Esophagus squamous epithelium (tissue), 5 donors: ENCODE measurements around the gene FIS1. TPM values are rescaled to one million over a fixed set of nuclear protein-coding genes. Genes with fewer than 3 reads are reported as not detected.
"Not testable (repeated sequence)": the region's sequence is repeated elsewhere in the genome, so short reads cannot be mapped to it uniquely, and the experiment has no call there.

ENCODE experiments used
- DNase-seq: peaks from one replicate; lab custom pipeline; 2025; lab: John Stamatoyannopoulos, UW
- H3K27ac ChIP-seq, 4 donors: fragments of 200-600 bp; sonication (generic); one replicate each; pipeline ENCODE4 v1.5.1; 2016 to 2019; ENCODE audit warnings: mild to moderate bottlenecking in 1 of 4
- H3K27me3 ChIP-seq, 4 donors: fragments of 200-600 bp; sonication (generic); 1 replicate in 3 of 4; 2 replicates in 1 of 4; pipeline versions ENCODE4 v1.5.1 to v1.6.0; 2017 to 2021; ENCODE audit warnings: antibody characterized with exemption in 1 of 4
- H3K36me3 ChIP-seq, 3 donors: fragments of 200-600 bp; sonication (generic); one replicate each; pipeline ENCODE4 v1.5.1; 2016 to 2019
- H3K4me1 ChIP-seq, 3 donors: fragments of 200-600 bp; sonication (generic); one replicate each; pipeline ENCODE4 v1.5.1; 2017 to 2019
- H3K4me3 ChIP-seq, 4 donors: fragments of 200-600 bp; sonication (generic); 1 replicate in 3 of 4; 2 replicates in 1 of 4; pipeline ENCODE4 v1.5.1; 2016 to 2019; ENCODE audit warnings: mild to moderate bottlenecking in 2 of 4, moderate library complexity in 1 of 4
- H3K9me3 ChIP-seq, 3 donors: fragments of 200-600 bp; sonication (generic); one replicate each; pipeline ENCODE4 v1.5.1; 2016 to 2019
- POLR2A ChIP-seq, 4 donors: fragments of 450-650 bp; IDR thresholded peaks; one replicate each; pipeline ENCODE4 v1.6.1; 2017; ENCODE audit warnings: antibody characterized with exemption in 4 of 4, mild to moderate bottlenecking in 4 of 4, moderate library complexity in 3 of 4
- WGBS, 2 donors: methylation state at CpG; one replicate each; pipeline ENCODE4 v1.1.5; 2018; 5-methylcytosine and 5-hydroxymethylcytosine counted together
- intact Hi-C: fragments of 100-400 bp; cut with DNase I; formaldehyde crosslinking; loops from one replicate; pipeline ENCODE4 v1.15.0; 2022
- total RNA-seq, 4 donors: library from RNA; depleted of rRNA; stranded (reverse); fragments of >200 nt; gene quantifications; one replicate each; pipeline ENCODE4 v1.1.0, GENCODE V29; 2016
- TF ChIP-seq, protein P1 (sequence below), 6 experiments: fragments of 450-650 bp in 4 of 6; fragments of 200-600 bp in 2 of 6; sonication (generic) in 2 of 6; IDR thresholded peaks; one replicate each; pipeline ENCODE4 v1.5.1; 2016 to 2019; ENCODE audit warnings: antibody characterized with exemption in 6 of 6, mild to moderate bottlenecking in 4 of 6, moderate library complexity in 4 of 6
- donor health status: DM: yes; HTN: yes; CAD: no.

Gene FIS1
- total RNA-seq, 4 donors from 2014 or later, result 127 to 233 (median 145) TPM

DNA sequence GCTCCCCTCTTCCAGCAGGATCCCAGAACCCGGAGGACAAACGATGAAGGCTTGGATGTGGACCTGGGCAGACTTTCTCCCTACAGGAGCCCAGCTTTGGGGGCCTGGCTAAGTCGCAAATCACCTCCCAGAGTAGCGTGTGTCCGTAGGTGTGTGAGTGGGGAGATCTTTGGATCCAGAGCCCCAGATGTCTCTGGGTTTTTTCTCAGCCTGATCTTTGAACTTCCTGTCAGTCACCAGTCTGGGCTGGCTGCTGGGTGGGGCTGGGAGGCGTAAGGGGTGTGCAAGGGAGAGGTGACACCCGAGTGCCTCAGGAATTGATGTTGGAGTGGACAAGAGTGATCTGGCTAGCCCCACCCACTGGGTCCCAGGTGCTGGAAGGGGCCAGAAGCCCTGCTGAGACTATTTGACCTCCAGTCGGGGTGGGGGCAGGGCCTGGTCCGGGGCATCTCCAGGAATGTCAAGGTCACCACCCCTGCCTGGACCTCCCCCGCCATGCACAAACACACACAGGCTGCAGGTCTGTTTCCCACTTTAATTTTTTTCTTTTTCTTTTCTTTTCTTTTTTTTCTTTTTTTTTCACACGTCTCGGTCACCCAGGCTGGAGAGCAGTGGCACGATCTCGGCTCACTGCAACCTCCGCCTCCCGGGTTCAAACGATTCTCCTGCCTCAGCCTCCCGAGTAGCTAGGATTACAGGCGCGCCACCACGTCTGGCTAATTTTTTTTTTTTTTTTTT, 43.9 kb downstream of the FIS1 start, which contains the start of gene MOGAT3:
MOGAT3 (minus strand) TSS at position 175 of the 738 bp plus-strand sequence. CDS start 182 bp downstream, outside the sequence.
- WGBS, 2 donors, result 33 to 48% methylated on average over 14 to 16 of the region's 21 CpGs
- Histone ChIP-seq H3K4me1 (peaks cover 6 to 14% (median 10%) of the 10 kb centered on the region in 3 donors), H3K36me3 (no peaks in the 10 kb centered on the region), H3K27me3 (peaks cover 0 to 80% (median 18%) of the 10 kb centered on the region in 4 donors), H3K4me3 (peak within 1 kb of the TSS in 2 of 4 donors; percentile 22 to 48), H3K9me3 (no peaks in the 10 kb centered on the region), H3K27ac (no peak within 1 kb of the TSS)
- no peak for DNase-seq
- TF ChIP-seq, protein P1, sequence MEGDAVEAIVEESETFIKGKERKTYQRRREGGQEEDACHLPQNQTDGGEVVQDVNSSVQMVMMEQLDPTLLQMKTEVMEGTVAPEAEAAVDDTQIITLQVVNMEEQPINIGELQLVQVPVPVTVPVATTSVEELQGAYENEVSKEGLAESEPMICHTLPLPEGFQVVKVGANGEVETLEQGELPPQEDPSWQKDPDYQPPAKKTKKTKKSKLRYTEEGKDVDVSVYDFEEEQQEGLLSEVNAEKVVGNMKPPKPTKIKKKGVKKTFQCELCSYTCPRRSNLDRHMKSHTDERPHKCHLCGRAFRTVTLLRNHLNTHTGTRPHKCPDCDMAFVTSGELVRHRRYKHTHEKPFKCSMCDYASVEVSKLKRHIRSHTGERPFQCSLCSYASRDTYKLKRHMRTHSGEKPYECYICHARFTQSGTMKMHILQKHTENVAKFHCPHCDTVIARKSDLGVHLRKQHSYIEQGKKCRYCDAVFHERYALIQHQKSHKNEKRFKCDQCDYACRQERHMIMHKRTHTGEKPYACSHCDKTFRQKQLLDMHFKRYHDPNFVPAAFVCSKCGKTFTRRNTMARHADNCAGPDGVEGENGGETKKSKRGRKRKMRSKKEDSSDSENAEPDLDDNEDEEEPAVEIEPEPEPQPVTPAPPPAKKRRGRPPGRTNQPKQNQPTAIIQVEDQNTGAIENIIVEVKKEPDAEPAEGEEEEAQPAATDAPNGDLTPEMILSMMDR (IDR thresholded peaks at IDR 0.05), result no peak
- TF ChIP-seq POLR2A (IDR thresholded peaks at IDR 0.05), result no peak
- intact Hi-C loops, result no loop called here

DNA sequence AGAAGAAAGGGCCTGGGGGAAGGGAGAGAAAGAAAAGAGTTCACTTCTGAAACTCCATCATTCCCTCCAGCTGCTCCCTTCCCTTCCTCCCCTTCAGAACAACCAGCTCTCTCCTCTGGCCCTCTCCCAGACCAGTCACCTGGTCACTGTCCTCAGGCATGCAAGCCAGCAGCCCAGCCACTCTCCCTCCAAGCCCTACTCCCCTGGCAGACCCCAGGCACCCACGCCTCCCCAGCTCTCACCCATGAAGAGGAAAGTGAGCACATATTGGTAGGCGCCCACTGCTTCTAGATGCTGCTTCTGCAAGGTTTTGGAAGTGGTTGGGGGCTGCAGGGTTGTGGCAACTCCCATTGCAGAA, 44.4 kb downstream of the FIS1 start:
- H3K27me3 ChIP-seq, result peaks cover 0 to 86% (median 18%) of the 10 kb centered on the region in 4 donors
- no peaks in the 10 kb centered on the region for H3K36me3 ChIP-seq
- 78 to 94% methylated on average over 1 to 2 of the region's 2 CpGs for WGBS, 2 donors
- intact Hi-C loops, result no loop called here
- no peaks in the 10 kb centered on the region for H3K9me3 ChIP-seq
- no peak overlapping the region for H3K4me3 ChIP-seq
- no peak overlapping the region for H3K27ac ChIP-seq
- no peak for DNase-seq
- H3K4me1 ChIP-seq, result peaks cover 6 to 14% (median 10%) of the 10 kb centered on the region in 3 donors
- TF ChIP-seq POLR2A (IDR thresholded peaks at IDR 0.05), result no peak
- TF ChIP-seq, protein P1 (IDR thresholded peaks at IDR 0.05), result no peak

DNA sequence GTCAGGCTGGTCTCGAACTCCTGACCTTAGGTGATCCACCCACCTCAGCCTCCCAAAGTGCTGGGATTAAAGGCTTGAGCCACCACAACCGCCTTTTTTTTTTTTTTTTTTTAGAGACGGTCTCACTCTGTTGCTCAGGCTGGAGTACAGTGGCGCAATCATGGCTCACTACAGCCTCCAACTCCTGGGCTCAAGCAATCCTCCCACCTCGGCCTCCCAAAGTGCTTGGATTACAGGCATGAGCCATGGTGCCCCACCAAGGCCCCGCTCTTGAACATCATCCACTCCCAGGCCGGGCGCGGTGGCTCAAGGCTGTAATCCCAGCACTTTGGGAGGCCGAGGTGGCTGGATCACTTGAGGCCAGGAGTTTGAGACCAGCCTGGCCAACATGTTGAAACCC, 45.4 kb downstream of the FIS1 start:
- intact Hi-C loops, H3K36me3 ChIP-seq, DNase-seq, H3K27ac ChIP-seq, H3K9me3 ChIP-seq, H3K4me3 ChIP-seq: not testable (repeated sequence)
- Histone ChIP-seq H3K27me3 (peaks cover 0 to 87% (median 18%) of the 10 kb centered on the region in 4 donors), H3K4me1 (peaks cover 6 to 14% (median 10%) of the 10 kb centered on the region in 3 donors)
- whole genome bisulfite sequencing, 2 donors, result 86 to 87% methylated on average over 6 to 7 of the region's 10 CpGs

DNA sequence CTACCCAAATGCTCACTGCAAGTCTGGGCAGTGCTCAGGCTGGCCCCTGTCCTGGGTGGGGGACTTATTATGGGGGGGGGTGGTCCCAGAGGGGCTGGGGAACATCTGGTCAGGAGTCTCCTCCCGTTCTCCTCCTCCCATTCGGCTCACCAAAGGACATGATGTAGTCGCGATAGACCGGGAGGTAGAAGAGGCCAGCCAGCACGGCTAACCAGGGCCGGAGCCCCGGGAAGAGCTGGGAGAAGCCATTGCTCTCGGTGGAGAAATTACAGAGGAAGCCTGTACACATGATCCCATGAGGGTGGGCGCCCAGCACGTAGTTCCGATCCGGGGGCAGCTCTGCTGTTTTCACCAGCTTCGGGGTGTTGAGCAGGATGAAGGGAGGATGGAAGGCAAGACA, 46.4 kb downstream of the FIS1 start:
- intact Hi-C loops, result no loop called here
- 78 to 79% methylated on average over 14 of the region's 14 CpGs for WGBS, 2 donors
- Histone ChIP-seq H3K4me3 (no peak overlapping the region), H3K4me1 (peaks cover 6 to 14% (median 10%) of the 10 kb centered on the region in 3 donors), H3K27me3 (peaks cover 0 to 77% (median 18%) of the 10 kb centered on the region in 4 donors), H3K9me3 (no peaks in the 10 kb centered on the region), H3K36me3 (no peaks in the 10 kb centered on the region), H3K27ac (no peak overlapping the region)
- no peak for DNase-seq
- TF ChIP-seq, protein P1 (IDR thresholded peaks at IDR 0.05), result no peak
- no peak for TF ChIP-seq POLR2A (IDR thresholded peaks at IDR 0.05)

DNA sequence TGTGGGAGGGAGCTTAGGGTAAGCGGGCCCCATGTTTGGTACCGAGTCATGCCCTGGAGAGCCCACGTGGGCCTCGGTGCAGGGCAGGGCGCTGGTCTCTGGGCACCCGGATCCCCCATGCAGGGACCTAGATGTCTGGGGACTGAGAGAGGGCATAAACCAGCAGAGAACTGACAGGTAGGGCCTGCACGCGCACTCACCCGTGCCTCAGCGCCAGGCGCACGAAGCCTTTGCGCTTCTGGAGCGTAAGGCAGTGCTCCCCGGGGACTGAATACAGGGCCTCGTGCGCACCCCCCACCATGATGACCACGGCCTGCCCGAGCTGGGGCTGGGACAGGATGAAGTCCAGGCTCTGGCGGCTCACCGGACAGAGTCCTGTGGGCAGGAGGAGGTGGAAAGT, 46.9 kb downstream of the FIS1 start:
- H3K36me3 ChIP-seq, result no peaks in the 10 kb centered on the region
- H3K9me3 ChIP-seq, result no peaks in the 10 kb centered on the region
- peaks cover 0 to 72% (median 18%) of the 10 kb centered on the region in 4 donors for H3K27me3 ChIP-seq
- TF ChIP-seq POLR2A (IDR thresholded peaks at IDR 0.05), result no peak
- TF ChIP-seq, protein P1 (IDR thresholded peaks at IDR 0.05), result no peak
- no peak overlapping the region for H3K27ac ChIP-seq
- H3K4me3 ChIP-seq, result no peak overlapping the region
- peaks cover 6 to 14% (median 10%) of the 10 kb centered on the region in 3 donors for H3K4me1 ChIP-seq
- no peak for DNase-seq
- 69 to 80% methylated on average over 3 to 11 of the region's 21 CpGs for WGBS, 2 donors
- intact Hi-C loops, result no loop called here
